ENCODE measurements around the gene WRNIP1.

DNA sequence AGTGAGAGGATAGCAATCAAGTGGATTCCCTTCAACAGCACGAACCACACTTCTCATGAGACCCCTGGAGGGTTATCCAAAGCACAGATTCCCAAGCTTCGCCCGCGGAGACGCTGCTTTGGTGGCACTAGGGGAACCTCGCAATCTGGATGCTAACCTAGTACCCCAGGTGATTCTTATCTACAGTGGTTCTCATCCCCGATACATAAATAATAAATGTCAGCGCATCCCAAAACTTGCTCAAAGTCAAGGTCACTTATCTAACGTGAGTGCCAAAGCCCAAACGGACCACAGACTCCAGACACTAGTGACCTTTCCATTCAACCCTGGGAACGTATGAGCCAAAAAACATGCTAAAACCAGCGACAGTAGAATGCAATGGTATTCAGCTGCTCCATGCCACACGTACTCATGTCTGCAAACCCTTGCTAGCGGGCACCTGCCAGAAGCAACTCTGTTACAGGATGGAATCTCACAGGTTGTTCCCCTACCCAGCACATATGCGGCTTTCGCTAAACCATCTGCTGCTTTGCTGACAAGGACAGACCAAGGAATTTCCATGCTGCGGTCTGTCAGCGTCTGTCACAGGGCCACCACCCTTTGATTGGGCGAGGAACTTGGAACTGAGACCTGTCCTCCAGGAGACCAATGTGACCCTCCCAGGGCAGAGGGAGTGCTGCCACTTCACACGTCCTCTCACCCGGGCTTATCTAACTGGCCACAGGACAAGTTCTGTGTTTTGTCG lies 31.3 kb upstream of the WRNIP1 start:
- TF ChIP-seq, protein P1, sequence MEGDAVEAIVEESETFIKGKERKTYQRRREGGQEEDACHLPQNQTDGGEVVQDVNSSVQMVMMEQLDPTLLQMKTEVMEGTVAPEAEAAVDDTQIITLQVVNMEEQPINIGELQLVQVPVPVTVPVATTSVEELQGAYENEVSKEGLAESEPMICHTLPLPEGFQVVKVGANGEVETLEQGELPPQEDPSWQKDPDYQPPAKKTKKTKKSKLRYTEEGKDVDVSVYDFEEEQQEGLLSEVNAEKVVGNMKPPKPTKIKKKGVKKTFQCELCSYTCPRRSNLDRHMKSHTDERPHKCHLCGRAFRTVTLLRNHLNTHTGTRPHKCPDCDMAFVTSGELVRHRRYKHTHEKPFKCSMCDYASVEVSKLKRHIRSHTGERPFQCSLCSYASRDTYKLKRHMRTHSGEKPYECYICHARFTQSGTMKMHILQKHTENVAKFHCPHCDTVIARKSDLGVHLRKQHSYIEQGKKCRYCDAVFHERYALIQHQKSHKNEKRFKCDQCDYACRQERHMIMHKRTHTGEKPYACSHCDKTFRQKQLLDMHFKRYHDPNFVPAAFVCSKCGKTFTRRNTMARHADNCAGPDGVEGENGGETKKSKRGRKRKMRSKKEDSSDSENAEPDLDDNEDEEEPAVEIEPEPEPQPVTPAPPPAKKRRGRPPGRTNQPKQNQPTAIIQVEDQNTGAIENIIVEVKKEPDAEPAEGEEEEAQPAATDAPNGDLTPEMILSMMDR (IDR thresholded peaks at IDR 0.05; ENCODE audit: insufficient read depth, low read depth, low read length), result no peak
- no peak for TF ChIP-seq EZH2 (IDR thresholded peaks at IDR 0.05; ENCODE audit: insufficient read depth, low read length)

All from astrocyte (in vitro differentiated cells and primary cell).